PFSK-1 (cell line): ENCODE data around the gene MMP3.

Experiments
- FOXP2 ChIP-seq: optimal IDR thresholded peaks from 2 replicates; pipeline ENCODE3; 2011; ENCODE audit warnings: borderline replicate concordance, control low read depth, inconsistent platforms; ENCODE audit not compliant: insufficient read depth; ENCODE audit errors: extremely low read length, extremely low read depth
- POLR2AphosphoS5 ChIP-seq: IDR thresholded peaks from 2 replicates; pipeline ENCODE4 v1.6.1; 2012; ENCODE audit warnings: low read depth, mild to moderate bottlenecking, control low read depth, low read length, moderate library complexity
- SIN3A ChIP-seq: IDR thresholded peaks from 2 replicates; pipeline ENCODE4 v1.6.1; 2012; ENCODE audit warnings: mild to moderate bottlenecking, low read length, moderate library complexity, borderline replicate concordance; ENCODE audit not compliant: insufficient read depth
- TAF1 ChIP-seq: IDR thresholded peaks from 2 replicates; pipeline ENCODE4 v1.6.1; 2012; ENCODE audit warnings: low read length, control low read depth, borderline replicate concordance; ENCODE audit not compliant: insufficient read depth
- TF ChIP-seq, protein P1 (sequence below), 2 experiments: IDR thresholded peaks; 2 replicates each; pipeline versions ENCODE4 v1.6.1 to v1.8.0; 2011 to 2012; ENCODE audit warnings: low read depth in 2 of 2, low read length in 2 of 2, control low read depth in 1 of 2, inconsistent platforms in 1 of 2, mild to moderate bottlenecking in 1 of 2, moderate library complexity in 1 of 2; ENCODE audit not compliant: insufficient read depth in 1 of 2

The MMP3 gene

DNA sequence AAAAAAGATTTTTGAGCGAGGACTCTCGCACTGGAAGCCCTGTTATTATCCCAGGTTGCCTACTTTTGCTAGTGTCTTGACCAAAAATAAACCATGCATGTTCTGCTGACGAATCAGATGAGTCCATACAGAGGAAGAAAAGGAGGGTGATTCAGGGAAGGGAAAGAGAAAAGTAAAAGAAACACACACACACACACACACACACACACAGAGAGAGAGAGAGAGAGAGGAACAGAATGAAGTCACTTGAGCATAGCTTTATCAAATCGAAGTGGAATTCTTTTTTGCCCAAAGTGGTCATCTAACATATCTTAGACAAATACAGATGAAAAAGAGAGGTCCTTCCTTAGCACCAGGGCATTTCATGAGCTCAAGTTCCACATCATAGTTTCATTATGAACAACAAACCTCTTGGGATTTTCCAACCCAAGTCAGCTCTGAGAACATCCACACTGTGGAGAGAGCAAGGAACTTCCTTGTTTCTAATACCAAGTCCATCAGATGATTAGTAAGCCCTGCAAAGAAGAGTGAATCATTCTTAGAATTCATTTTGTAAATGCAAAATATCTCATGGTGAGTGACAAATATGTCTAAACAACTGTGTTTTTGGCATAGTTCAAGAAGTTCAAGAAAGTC, 39.1 kb upstream of the MMP3 start:
- TF ChIP-seq FOXP2 (no peak), SIN3A (no peak), POLR2AphosphoS5 (no peak), TAF1 (no peak)
- TF ChIP-seq, protein P1, sequence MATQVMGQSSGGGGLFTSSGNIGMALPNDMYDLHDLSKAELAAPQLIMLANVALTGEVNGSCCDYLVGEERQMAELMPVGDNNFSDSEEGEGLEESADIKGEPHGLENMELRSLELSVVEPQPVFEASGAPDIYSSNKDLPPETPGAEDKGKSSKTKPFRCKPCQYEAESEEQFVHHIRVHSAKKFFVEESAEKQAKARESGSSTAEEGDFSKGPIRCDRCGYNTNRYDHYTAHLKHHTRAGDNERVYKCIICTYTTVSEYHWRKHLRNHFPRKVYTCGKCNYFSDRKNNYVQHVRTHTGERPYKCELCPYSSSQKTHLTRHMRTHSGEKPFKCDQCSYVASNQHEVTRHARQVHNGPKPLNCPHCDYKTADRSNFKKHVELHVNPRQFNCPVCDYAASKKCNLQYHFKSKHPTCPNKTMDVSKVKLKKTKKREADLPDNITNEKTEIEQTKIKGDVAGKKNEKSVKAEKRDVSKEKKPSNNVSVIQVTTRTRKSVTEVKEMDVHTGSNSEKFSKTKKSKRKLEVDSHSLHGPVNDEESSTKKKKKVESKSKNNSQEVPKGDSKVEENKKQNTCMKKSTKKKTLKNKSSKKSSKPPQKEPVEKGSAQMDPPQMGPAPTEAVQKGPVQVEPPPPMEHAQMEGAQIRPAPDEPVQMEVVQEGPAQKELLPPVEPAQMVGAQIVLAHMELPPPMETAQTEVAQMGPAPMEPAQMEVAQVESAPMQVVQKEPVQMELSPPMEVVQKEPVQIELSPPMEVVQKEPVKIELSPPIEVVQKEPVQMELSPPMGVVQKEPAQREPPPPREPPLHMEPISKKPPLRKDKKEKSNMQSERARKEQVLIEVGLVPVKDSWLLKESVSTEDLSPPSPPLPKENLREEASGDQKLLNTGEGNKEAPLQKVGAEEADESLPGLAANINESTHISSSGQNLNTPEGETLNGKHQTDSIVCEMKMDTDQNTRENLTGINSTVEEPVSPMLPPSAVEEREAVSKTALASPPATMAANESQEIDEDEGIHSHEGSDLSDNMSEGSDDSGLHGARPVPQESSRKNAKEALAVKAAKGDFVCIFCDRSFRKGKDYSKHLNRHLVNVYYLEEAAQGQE (IDR thresholded peaks at IDR 0.05; ENCODE audit: insufficient read depth in 1 of 2, low read depth in 2 of 2, low read length in 2 of 2): no peak

DNA sequence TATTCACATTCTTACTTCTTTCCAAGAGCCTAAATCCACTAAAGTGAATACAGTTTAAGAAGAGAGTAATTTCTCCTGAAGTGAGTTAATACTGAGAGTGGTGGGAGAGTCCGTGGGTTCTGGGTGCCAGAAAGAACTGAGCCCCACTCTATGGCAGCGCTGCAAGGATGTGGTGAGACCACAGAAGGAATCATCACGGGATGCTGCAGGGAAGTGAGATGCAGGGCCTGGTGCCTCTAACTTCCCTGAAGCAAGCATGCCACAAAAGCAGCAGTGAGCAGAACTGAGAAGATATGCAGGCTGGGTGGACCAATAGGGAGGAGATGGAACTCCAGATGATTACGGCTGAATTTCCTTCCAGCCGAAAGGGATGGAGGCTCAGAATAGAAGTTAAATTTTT, 36.4 kb upstream of the MMP3 start:
- TF ChIP-seq, protein P1 (IDR thresholded peaks at IDR 0.05; ENCODE audit: insufficient read depth in 1 of 2, low read depth in 2 of 2, low read length in 2 of 2): no peak
- no peak for TF ChIP-seq FOXP2
- TF ChIP-seq TAF1: no peak
- TF ChIP-seq POLR2AphosphoS5: no peak
- no peak for TF ChIP-seq SIN3A

DNA sequence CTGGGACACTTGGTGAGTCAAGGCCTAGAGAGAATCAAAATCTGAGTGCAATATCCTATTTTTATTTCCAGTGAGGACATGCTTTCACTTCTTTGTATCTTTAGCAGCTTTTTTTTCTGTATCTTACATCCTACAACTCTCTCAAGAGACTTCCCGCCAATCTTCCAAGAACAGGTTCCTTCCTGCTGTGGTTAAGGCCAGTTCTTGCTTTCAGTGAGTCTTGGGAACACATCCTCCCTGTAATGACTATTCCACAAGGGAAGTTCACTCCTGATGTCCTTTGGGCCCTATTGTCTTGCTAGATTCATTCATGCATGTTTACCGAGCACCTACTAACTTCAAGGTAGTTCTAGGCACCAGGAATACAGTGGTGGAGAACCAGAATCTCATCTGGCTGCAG, 35.2 kb upstream of the MMP3 start:
- TF ChIP-seq TAF1 (no peak), POLR2AphosphoS5 (no peak), SIN3A (no peak), FOXP2 (no peak)
- TF ChIP-seq, protein P1 (IDR thresholded peaks at IDR 0.05; ENCODE audit: insufficient read depth in 1 of 2, low read depth in 2 of 2, low read length in 2 of 2): no peak

DNA sequence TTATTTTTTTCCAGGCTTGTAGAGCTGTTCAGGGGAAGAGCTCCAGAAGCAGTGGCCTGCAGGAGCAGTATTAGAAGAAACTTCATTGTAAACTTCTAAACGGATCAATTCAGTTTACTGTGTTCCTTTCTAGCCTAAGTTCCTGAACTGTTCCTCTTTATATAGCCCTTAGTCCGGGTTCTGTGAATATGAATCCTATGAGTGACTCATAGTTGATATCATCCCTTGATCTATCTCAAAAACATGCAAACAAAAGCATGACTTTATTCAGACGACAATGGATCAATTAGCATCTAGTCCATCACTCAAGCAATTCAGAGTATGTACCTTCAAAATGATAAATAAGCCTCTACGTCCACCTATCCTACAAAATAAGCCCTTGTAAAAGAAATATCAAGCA, 31.4 kb upstream of the MMP3 start, which contains the start of gene MMP12:
Gene MMP12 (minus strand): TSS at position 131 of the 400 bp plus-strand sequence. CDS start 45 bp downstream, at position 86.
- no peak for TF ChIP-seq FOXP2
- no peak for TF ChIP-seq POLR2AphosphoS5
- no peak for TF ChIP-seq SIN3A
- TF ChIP-seq TAF1: no peak
- TF ChIP-seq, protein P1 (IDR thresholded peaks at IDR 0.05; ENCODE audit: insufficient read depth in 1 of 2, low read depth in 2 of 2, low read length in 2 of 2): no peak

DNA sequence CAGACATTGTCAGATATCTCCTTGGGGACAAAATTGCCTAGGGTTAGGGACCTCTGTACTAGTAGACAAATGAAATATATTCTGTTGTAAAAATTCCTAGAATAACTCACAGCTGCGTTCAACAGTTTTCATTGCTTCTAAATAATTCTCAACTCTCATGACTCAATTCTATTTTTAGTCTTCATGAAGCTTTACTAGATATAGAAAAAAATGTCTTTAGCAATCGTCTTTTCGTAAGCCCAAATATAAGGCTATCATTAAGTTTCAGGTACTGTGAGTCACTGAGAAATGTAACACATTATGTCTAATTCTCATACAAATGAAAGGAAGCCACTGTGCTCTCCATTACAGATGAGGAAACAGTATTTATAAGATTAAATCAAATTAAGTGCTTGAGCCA, 24.9 kb upstream of the MMP3 start:
- TF ChIP-seq FOXP2 (no peak), SIN3A (no peak), POLR2AphosphoS5 (no peak), TAF1 (no peak)
- TF ChIP-seq, protein P1 (IDR thresholded peaks at IDR 0.05; ENCODE audit: insufficient read depth in 1 of 2, low read depth in 2 of 2, low read length in 2 of 2): no peak
